K562 (cell line): ENCODE measurements around the gene ADGRF1. TPM values are rescaled to one million over a fixed set of nuclear protein-coding genes. Genes with fewer than 3 reads are reported as not detected.

Experiments
- ATAC-seq: fragments of 200-7000 bp; cut with Tn5 transposase; 3 replicates; pipeline ENCODE4 v1.9.1; 2020; ENCODE audit warnings: moderate library complexity
- BruUV-seq: library from RNA; stranded (reverse); fragments of 400-500 nt; replicated peaks from 2 replicates; lab custom pipeline; 2021; lab: Mats Ljungman, UMichigan
- CTCF ChIA-PET: fragments of 300-600 bp; formaldehyde crosslinking; extraction: SDS; loops from one replicate; lab custom pipeline; 2021; ENCODE audit warnings: low intra/inter-chr PET ratio; lab: Yijun Ruan, JAX
- POLR2A ChIA-PET: fragments of 300-600, 350-650 bp; sonication (Branson Sonifier 250); formaldehyde crosslinking; extraction: SDS; loops from one replicate; lab custom pipeline; 2021; ENCODE audit warnings: antibody characterized with exemption, inconsistent platforms; lab: Yijun Ruan, JAX
- DNase-seq, 4 experiments: peaks; one replicate each; pipeline versions ENCODE4 v3.0.0 to v3.0.0-alpha.2; 2011 to 2018; ENCODE audit warnings: low spot score in 3 of 4, mixed read lengths in 3 of 4; ENCODE audit errors: extremely low read depth in 1 of 4
- FAIRE-seq: peaks from 2 replicates; lab custom pipeline; 2011; peaks lifted over from hg19 to GRCh38; lab: Jason Lieb, UNC
- H2AFZ ChIP-seq: 2 replicates; pipeline ENCODE4 v1.6.0; 2011; ENCODE audit warnings: low read depth, low read length, control low read depth, inconsistent platforms
- H3K27ac ChIP-seq: fragments of 200-600 bp; 3 replicates; pipeline ENCODE4 v1.8.0; 2011; ENCODE audit warnings: low read depth, mild to moderate bottlenecking, control low read depth, inconsistent platforms, low read length, moderate library complexity, mixed read lengths; ENCODE audit errors: extremely low read depth
- H3K27me3 ChIP-seq, 2 experiments: fragments of 300-600 bp in 1 of 2; 2 replicates in 1 of 2; 3 replicates in 1 of 2; pipeline versions ENCODE4 v1.6.0 to v1.8.0; 2011; ENCODE audit warnings: inconsistent platforms in 2 of 2, low read length in 2 of 2, mild to moderate bottlenecking in 1 of 2, mixed read lengths in 1 of 2, moderate library complexity in 1 of 2; ENCODE audit not compliant: control insufficient read depth in 2 of 2, insufficient read depth in 2 of 2
- H3K36me3 ChIP-seq: fragments of 300-600 bp; 3 replicates; pipeline ENCODE4 v1.8.0; 2011; ENCODE audit warnings: mild to moderate bottlenecking, low read length, inconsistent platforms; ENCODE audit not compliant: control insufficient read depth, insufficient read depth
- H3K4me1 ChIP-seq, 2 experiments: fragments of 200-600 bp in 1 of 2; replicated peaks in 1 of 2; 2 replicates in 1 of 2; 3 replicates in 1 of 2; pipeline versions ENCODE4 v1.5.1 to v1.8.0; 2011; ENCODE audit warnings: inconsistent platforms in 2 of 2, low read length in 2 of 2, mild to moderate bottlenecking in 1 of 2, mixed read lengths in 1 of 2, moderate library complexity in 1 of 2; ENCODE audit not compliant: control insufficient read depth in 2 of 2, insufficient read depth in 2 of 2
- H3K4me2 ChIP-seq: 2 replicates; pipeline ENCODE4 v1.6.1; 2011; ENCODE audit warnings: low read length, control low read depth, inconsistent platforms, mixed read lengths; ENCODE audit not compliant: insufficient read depth
- H3K4me3 ChIP-seq: fragments of 200-600 bp; sonication (generic), shearing (Covaris generic); 2 replicates; pipeline ENCODE4 v1.5.1; 2016; ENCODE audit warnings: control low read depth, inconsistent platforms
- H3K79me2 ChIP-seq: fragments of 200-600 bp; 3 replicates; pipeline ENCODE4 v1.8.0; 2011; ENCODE audit warnings: low read length, inconsistent platforms; ENCODE audit not compliant: control insufficient read depth, insufficient read depth
- H3K9ac ChIP-seq, 2 experiments: 2 replicates each; pipeline versions ENCODE4 v1.6.0 to v1.6.1; 2011; ENCODE audit warnings: low read depth in 2 of 2, low read length in 2 of 2, control low read depth in 1 of 2, inconsistent platforms in 1 of 2, mild to moderate bottlenecking in 1 of 2, mixed read lengths in 1 of 2; ENCODE audit not compliant: insufficient read depth in 1 of 2
- H3K9me1 ChIP-seq: one replicate; pipeline ENCODE4 v1.6.0; 2011; ENCODE audit warnings: inconsistent platforms, mild to moderate bottlenecking, low read length, moderate library complexity; ENCODE audit not compliant: control insufficient read depth, insufficient read depth
- H3K9me3 ChIP-seq: replicated peaks from 2 replicates; pipeline ENCODE4 v1.5.1; 2011; ENCODE audit warnings: low read depth, low read length, inconsistent platforms; ENCODE audit not compliant: control insufficient read depth, insufficient read depth
- H4K20me1 ChIP-seq: replicated peaks from 2 replicates; pipeline ENCODE4 v1.6.1; 2011; ENCODE audit warnings: low read length, inconsistent platforms, mixed read lengths; ENCODE audit not compliant: control insufficient read depth, insufficient read depth
- ARID1B ChIP-seq: fragments of 450-650 bp; IDR thresholded peaks from 2 replicates; pipeline ENCODE4 v1.6.1; 2016; ENCODE audit warnings: antibody characterized with exemption, mild to moderate bottlenecking, inconsistent platforms
- CTBP1 ChIP-seq: fragments of 450-650 bp; IDR thresholded peaks from 2 replicates; pipeline ENCODE4 v1.6.1; 2016; ENCODE audit warnings: borderline replicate concordance
- FOXK2 ChIP-seq, 2 experiments: fragments of 450-650 bp; IDR thresholded peaks in 1 of 2; conservative IDR thresholded peaks in 1 of 2; 2 replicates each; pipeline ENCODE4 v1.6.1; 2016; ENCODE audit warnings: low read depth in 2 of 2, mild to moderate bottlenecking in 1 of 2
- GATA2 ChIP-seq: sonication (generic); formaldehyde crosslinking; IDR thresholded peaks from 2 replicates; pipeline ENCODE4 v1.4.0; 2020; ENCODE audit warnings: mild to moderate bottlenecking, missing genetic modification reagents
- NR2C2 ChIP-seq, 2 experiments: fragments of 200-800 bp in 1 of 2; sonication (Bioruptor generic) in 1 of 2; sonication (generic) in 1 of 2; formaldehyde crosslinking in 1 of 2; IDR thresholded peaks; 2 replicates each; pipeline versions ENCODE4 v1.6.1 to v1.8.0; 2016 to 2022; ENCODE audit warnings: mild to moderate bottlenecking in 1 of 2, missing compliant biosample characterization in 1 of 2, missing genetic modification characterization in 1 of 2, missing genetic modification reagents in 1 of 2
- PHB2 ChIP-seq: fragments of 450-650 bp; IDR thresholded peaks from 2 replicates; pipeline ENCODE4 v1.6.1; 2017; ENCODE audit warnings: low read depth
- REST ChIP-seq, 2 experiments: fragments of 450-650 bp; formaldehyde crosslinking in 1 of 2; IDR thresholded peaks; 2 replicates each; pipeline versions ENCODE4 v1.4.0 to v1.6.1; 2014 to 2020; ENCODE audit warnings: mild to moderate bottlenecking in 2 of 2, borderline replicate concordance in 1 of 2, low read depth in 1 of 2
- SMARCE1 ChIP-seq: fragments of 450-650 bp; IDR thresholded peaks from 2 replicates; pipeline ENCODE4 v1.7.1; 2016; ENCODE audit warnings: mild to moderate bottlenecking
- STAG1 ChIP-seq: sonication (generic); formaldehyde crosslinking; IDR thresholded peaks from 2 replicates; pipeline ENCODE4 v1.5.0; 2020; ENCODE audit warnings: missing genetic modification reagents, borderline replicate concordance
- TAF9B ChIP-seq: fragments of 450-650 bp; IDR thresholded peaks from 2 replicates; pipeline ENCODE4 v1.6.1; 2018; ENCODE audit warnings: mild to moderate bottlenecking; ENCODE audit not compliant: partially characterized antibody
- TRIM28 ChIP-seq: fragments of 450-650 bp; IDR thresholded peaks from 2 replicates; pipeline ENCODE4 v1.6.1; 2017
- ZNF253 ChIP-seq: fragments of 250-450 bp; sonication (Bioruptor Pico); conservative IDR thresholded peaks from 2 replicates; pipeline ENCODE4 v1.6.1; 2021; ENCODE audit warnings: mild to moderate bottlenecking
- ZNF263 ChIP-seq: sonication (generic); formaldehyde crosslinking; IDR thresholded peaks from 2 replicates; pipeline ENCODE4 v1.8.0; 2022; ENCODE audit warnings: mild to moderate bottlenecking, missing genetic modification reagents, borderline replicate concordance
- WGBS: fragments of 100-300 bp; shearing (Covaris generic); methylation state at CpG from one replicate; pipeline ENCODE4 v1.1.6; 2016; ENCODE audit warnings: low coverage, mixed read lengths; ENCODE audit not compliant: insufficient coverage; ENCODE audit errors: missing lambda C conversion rate; 5-methylcytosine and 5-hydroxymethylcytosine counted together
- in situ Hi-C: fragments of 300-500 bp; cut with MboI; formaldehyde crosslinking; loops from 4 replicates; pipeline ENCODE4 v1.15.0; 2018; ENCODE audit warnings: inconsistent platforms, mixed read lengths
- intact Hi-C: fragments of 100-400 bp; cut with micrococcal nuclease; formaldehyde crosslinking; loops from 2 replicates; pipeline ENCODE4 v1.14.2; 2022
- polyA plus RNA-seq, 8 experiments: library from polyadenylated mRNA; depleted of rRNA in 4 of 8; stranded (reverse) in 5 of 8; unstranded in 3 of 8; fragments of >200 nt; fragmentation: Nextera tagmentation in 2 of 8; fragmentation: Illumina TruSeq in 1 of 8; extraction: Ambion mirVana in 2 of 8; extraction: Trizol in 1 of 8; gene quantifications; 2 replicates each; pipeline versions ENCODE4 v1.2.1 to v1.2.3, GENCODE V29; 2011 to 2014; ENCODE audit warnings: inconsistent platforms in 1 of 8, missing spikeins in 1 of 8
- total RNA-seq, 7 experiments: library from RNA; depleted of rRNA in 6 of 7; stranded (reverse); fragments of >200 nt in 6 of 7; fragmentation: Illumina TruSeq in 2 of 7; extraction: Trizol in 2 of 7; gene quantifications; 2 replicates each; pipeline versions ENCODE4 v1.2.1 to v1.2.3, GENCODE V29; 2011 to 2021; ENCODE audit warnings: low replicate concordance in 1 of 7

ADGRF1 gene
- total and polyA plus RNA-seq, 9 of the 15 experiments (the other 6 are each of a cell fraction or from before 2014, with no cell fraction given) = not detected

- no peaks in the 10 kb centered on the region for H3K36me3 ChIP-seq
- H2AFZ ChIP-seq = no peak overlapping the region
- TF ChIP-seq REST (IDR thresholded peaks at IDR 0.05; ENCODE audit: borderline replicate concordance) (peak; percentile 63; the same call in 1 of the 2 replicates), REST (CRISPR knock-in tag; IDR thresholded peaks at IDR 0.05; ENCODE audit: low read depth) (no peak), GATA2 (CRISPR knock-in tag) (peak; percentile 76), FOXK2 (conservative IDR thresholded peaks at IDR 0.05 in 1 of 2, IDR thresholded peaks at IDR 0.05 in 1 of 2; ENCODE audit: low read depth in 2 of 2) (peak; percentile 89 to 91), ZNF263 (CRISPR knock-in tag) (no peak), TRIM28 (no peak), STAG1 (CRISPR knock-in tag) (no peak), TAF9B (peak; percentile 41), SMARCE1 (peak; percentile 34; the same call in 1 of the 2 replicates), CTBP1 (peak; percentile 87), ARID1B (peak; percentile 31; the same call in 1 of the 2 replicates), NR2C2 (CRISPR knock-in tag; IDR thresholded peaks at IDR 0.05) (no peak), NR2C2 (tag; IDR thresholded peaks at IDR 0.05) (peak; percentile 72), PHB2 (no peak), ZNF253 (CRISPR knock-in tag) (no peak)
These were observed 5.6 kb upstream of the ADGRF1 start for GRCh38 chr6:47047479-47048407.

More at GRCh38 chr6:47047479-47048407, 5.6 kb upstream of the ADGRF1 start:
- H3K4me2 ChIP-seq = peak overlapping the region; percentile 8; the same call in 1 of the 2 replicates
- ChIA-PET CTCF (interaction anchor here (0.6 to 1.9 kb wide), 3 partner anchors 9 to 628 kb away, joined by 3 to 10 read pairs (median 3); no protein-coding TSS in a partner anchor), POLR2A (interaction anchor here (0.7 to 1.4 kb wide), 2 partner anchors 18 to 199 kb away, joined by 3 to 4 read pairs; no protein-coding TSS in a partner anchor)
- no TSS peak for BruUV-seq
- WGBS = 0% methylated on average over 9 of the region's 9 CpGs
- ATAC-seq = peak; percentile 99
- H3K4me3 ChIP-seq = no peak overlapping the region
- no peak overlapping the region for H3K27ac ChIP-seq
- H3K9ac ChIP-seq = no peak overlapping the region
- no peaks in the 10 kb centered on the region for H4K20me1 ChIP-seq
- peak; percentile 93 for FAIRE-seq
- peak; percentile 27 to 72 (median 39) for DNase-seq
- no peaks in the 10 kb centered on the region for H3K9me1 ChIP-seq
- no peaks in the 10 kb centered on the region for H3K27me3 ChIP-seq
- in situ Hi-C loops (loop anchor here (10.0 kb wide), 1 partner anchor 193 kb away; no protein-coding TSS in a partner anchor), intact Hi-C loops (loop anchor here (1.0 to 5.0 kb wide), 4 partner anchors 198 to 1115 kb away; no protein-coding TSS in a partner anchor)
- H3K4me1 ChIP-seq = no peaks in the 10 kb centered on the region
- H3K79me2 ChIP-seq = no peaks in the 10 kb centered on the region
- no peaks in the 10 kb centered on the region for H3K9me3 ChIP-seq
